ENCODE data around the gene STK11.

DNA sequence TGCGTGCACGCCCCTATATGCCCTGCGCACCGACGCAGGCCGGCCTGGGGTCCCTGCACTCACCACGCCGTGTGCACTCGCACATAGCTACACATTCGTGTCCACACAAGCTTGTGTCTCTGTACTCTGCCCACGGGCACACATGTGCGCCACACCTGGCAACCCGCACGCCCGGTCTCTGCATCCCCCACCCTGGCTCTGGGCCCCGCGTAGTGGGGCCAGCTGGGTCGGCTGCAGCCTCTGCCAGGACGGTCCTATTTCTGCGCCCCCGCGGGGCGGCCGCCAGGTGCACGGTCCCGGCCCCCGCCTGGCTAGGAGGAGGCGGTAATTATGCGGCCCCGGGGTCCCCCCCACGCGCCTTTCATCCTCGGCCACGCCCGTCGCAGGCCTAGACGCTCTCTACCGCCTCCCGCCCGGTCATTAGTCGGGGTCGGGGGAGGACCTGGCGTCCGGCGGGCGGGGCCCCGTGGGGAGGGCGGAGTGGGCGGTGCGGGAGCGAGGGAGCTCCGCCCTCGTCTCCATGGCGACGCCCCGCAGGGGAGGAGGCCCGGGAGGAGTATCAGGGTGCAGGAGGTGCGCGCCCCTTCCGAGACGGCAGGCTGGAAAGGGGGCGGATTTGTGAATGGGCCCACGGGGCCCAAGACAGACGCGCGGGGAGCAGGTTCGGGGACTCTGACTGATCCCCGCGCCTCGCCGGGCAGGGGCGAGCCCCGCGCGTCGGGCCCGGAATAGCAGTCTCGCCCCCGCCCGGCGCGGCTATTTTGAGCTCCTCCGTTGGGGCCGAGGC lies 60.7 kb downstream of the STK11 start:
- TF ChIP-seq POLR2AphosphoS5 (IDR thresholded peaks at IDR 0.05) (peak; percentile 62), POLR2A (IDR thresholded peaks at IDR 0.05) (no peak), EP300 (IDR thresholded peaks at IDR 0.05) (no peak)
- TF ChIP-seq, protein P1, sequence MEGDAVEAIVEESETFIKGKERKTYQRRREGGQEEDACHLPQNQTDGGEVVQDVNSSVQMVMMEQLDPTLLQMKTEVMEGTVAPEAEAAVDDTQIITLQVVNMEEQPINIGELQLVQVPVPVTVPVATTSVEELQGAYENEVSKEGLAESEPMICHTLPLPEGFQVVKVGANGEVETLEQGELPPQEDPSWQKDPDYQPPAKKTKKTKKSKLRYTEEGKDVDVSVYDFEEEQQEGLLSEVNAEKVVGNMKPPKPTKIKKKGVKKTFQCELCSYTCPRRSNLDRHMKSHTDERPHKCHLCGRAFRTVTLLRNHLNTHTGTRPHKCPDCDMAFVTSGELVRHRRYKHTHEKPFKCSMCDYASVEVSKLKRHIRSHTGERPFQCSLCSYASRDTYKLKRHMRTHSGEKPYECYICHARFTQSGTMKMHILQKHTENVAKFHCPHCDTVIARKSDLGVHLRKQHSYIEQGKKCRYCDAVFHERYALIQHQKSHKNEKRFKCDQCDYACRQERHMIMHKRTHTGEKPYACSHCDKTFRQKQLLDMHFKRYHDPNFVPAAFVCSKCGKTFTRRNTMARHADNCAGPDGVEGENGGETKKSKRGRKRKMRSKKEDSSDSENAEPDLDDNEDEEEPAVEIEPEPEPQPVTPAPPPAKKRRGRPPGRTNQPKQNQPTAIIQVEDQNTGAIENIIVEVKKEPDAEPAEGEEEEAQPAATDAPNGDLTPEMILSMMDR (IDR thresholded peaks at IDR 0.05), result peak in 1 of 4 experiments; percentile 15

Measured in gastroesophageal sphincter (tissue), 3 donors.